ENCODE results near the gene ASB3.
A peak's percentile ranks its signal among the peaks of the same experiment; 100 is the strongest.
"Not testable (repeated sequence)": the region's sequence is repeated elsewhere in the genome, so short reads cannot be mapped to it uniquely, and the experiment has no call there.

DNA sequence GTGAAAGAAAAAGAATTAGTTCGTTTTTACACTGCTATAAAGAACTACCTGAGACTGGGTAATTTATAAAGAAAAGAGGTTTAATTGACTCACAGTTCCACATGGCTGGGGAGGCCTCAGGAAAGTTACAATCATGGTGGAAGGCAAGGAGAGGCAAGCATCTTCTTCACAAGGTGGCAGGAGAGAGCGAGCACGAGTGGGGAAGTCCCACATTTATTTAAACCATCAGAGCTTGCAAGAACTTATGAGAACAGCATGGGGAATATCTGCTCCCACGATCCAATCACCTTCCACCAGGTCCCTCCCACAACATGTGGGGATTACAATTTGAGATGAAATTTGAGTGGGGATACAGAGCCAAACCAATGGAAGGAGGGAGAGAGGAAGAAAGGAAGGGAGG is 128.3 kb downstream of the ASB3 start:
- TF ChIP-seq, protein P1, sequence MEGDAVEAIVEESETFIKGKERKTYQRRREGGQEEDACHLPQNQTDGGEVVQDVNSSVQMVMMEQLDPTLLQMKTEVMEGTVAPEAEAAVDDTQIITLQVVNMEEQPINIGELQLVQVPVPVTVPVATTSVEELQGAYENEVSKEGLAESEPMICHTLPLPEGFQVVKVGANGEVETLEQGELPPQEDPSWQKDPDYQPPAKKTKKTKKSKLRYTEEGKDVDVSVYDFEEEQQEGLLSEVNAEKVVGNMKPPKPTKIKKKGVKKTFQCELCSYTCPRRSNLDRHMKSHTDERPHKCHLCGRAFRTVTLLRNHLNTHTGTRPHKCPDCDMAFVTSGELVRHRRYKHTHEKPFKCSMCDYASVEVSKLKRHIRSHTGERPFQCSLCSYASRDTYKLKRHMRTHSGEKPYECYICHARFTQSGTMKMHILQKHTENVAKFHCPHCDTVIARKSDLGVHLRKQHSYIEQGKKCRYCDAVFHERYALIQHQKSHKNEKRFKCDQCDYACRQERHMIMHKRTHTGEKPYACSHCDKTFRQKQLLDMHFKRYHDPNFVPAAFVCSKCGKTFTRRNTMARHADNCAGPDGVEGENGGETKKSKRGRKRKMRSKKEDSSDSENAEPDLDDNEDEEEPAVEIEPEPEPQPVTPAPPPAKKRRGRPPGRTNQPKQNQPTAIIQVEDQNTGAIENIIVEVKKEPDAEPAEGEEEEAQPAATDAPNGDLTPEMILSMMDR (conservative IDR thresholded peaks at IDR 0.05; ENCODE audit: low read length): peak; percentile 13; the same call in 1 of the 2 replicates
- not testable (repeated sequence) for TF ChIP-seq EZH2phosphoT487 (IDR thresholded peaks at IDR 0.05; ENCODE audit: borderline replicate concordance)
